ENCODE results near the gene RAD51B. TPM values are rescaled to one million over a fixed set of nuclear protein-coding genes. Genes with fewer than 3 reads are reported as not detected.

Gene RAD51B
- total and polyA plus RNA-seq, 9 of the 15 experiments (the other 6 are each of a cell fraction or from before 2014, with no cell fraction given): 8.5 to 17.3 (median 11.3) TPM

DNA sequence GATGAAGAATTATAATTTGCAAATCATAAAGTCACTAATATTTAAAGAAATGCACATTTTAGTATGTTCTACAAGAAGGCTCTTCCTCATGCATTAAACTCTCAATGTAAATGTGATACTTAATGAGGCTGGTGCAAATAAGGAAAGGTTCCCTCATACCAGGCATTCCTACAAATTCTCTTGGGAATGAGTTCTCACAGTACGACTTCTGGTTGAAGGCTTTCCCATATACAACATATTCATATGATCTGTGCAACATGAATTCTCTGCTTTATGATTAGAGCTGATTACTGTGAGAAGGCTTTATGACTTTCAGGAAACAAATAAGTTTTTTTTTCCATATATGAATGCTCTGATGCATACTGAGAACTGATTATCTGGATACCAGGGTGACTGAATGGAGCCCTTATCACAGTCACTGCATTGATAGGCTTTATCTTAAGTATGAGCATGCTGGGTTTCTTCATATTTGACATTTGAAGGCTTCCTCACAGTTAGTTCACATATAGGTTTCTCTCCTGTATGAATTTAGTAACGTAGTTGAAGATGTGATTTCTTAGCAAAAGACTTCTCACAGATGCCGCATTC lies 293.9 kb downstream of the RAD51B start:
- no peaks in the 10 kb centered on the region for H3K27me3 ChIP-seq (ENCODE audit: control insufficient read depth in 2 of 2, insufficient read depth in 2 of 2, low read length in 2 of 2)
- intact Hi-C loops (cut with micrococcal nuclease): no loop called here
- no peaks in the 10 kb centered on the region; a peak in 1 of 5 replicates for H3K4me1 ChIP-seq (replicated peaks in 1 of 2; ENCODE audit: control insufficient read depth in 2 of 2, insufficient read depth in 2 of 2, low read length in 2 of 2)
- no peak overlapping the region for H3K27ac ChIP-seq (ENCODE audit: extremely low read depth, low read depth, low read length)
- H3K79me2 ChIP-seq (ENCODE audit: control insufficient read depth, insufficient read depth, low read length): no peaks in the 10 kb centered on the region
- WGBS (ENCODE audit: insufficient coverage, low coverage, missing lambda C conversion rate): 36% methylated on average over 3 of the region's 3 CpGs
- ChIA-PET CTCF (ENCODE audit: low intra/inter-chr PET ratio) (no interaction called here), POLR2A (no interaction called here)
- in situ Hi-C loops (cut with MboI): no loop called here
- H2AFZ ChIP-seq (ENCODE audit: low read depth, low read length): no peak overlapping the region
- ATAC-seq: no peak
- no peaks in the 10 kb centered on the region for H4K20me1 ChIP-seq (replicated peaks; ENCODE audit: control insufficient read depth, insufficient read depth, low read length)
- BruUV-seq (replicated peaks): no TSS peak
- no peaks in the 10 kb centered on the region for H3K9me3 ChIP-seq (replicated peaks; ENCODE audit: control insufficient read depth, insufficient read depth, low read depth, low read length)
- no peak overlapping the region for H3K9ac ChIP-seq (ENCODE audit: insufficient read depth in 1 of 2, low read depth in 2 of 2, low read length in 2 of 2)
- FAIRE-seq: no peak
- no peaks in the 10 kb centered on the region for H3K36me3 ChIP-seq (ENCODE audit: control insufficient read depth, insufficient read depth, low read length)
- no peak for DNase-seq (ENCODE audit: extremely low read depth in 1 of 4, low spot score in 3 of 4)
- H3K4me2 ChIP-seq (ENCODE audit: insufficient read depth, low read length): no peak overlapping the region
- no peaks in the 10 kb centered on the region for H3K9me1 ChIP-seq (ENCODE audit: control insufficient read depth, insufficient read depth, low read length)
- H3K4me3 ChIP-seq: no peak overlapping the region
- TF ChIP-seq JUND (IDR thresholded peaks at IDR 0.05; ENCODE audit: borderline replicate concordance, low read depth, low read length) (no peak), JUND (tag; IDR thresholded peaks at IDR 0.05; ENCODE audit: borderline replicate concordance, low read depth, low read length) (no peak), NCOR1 (IDR thresholded peaks at IDR 0.05) (no peak), ZBED1 (IDR thresholded peaks at IDR 0.05) (no peak), ZNF24 (IDR thresholded peaks at IDR 0.05) (no peak), REST (IDR thresholded peaks at IDR 0.05; ENCODE audit: borderline replicate concordance) (no peak), REST (CRISPR knock-in tag; IDR thresholded peaks at IDR 0.05; ENCODE audit: low read depth) (no peak), ZNF165 (CRISPR knock-in tag; IDR thresholded peaks at IDR 0.05; ENCODE audit: borderline replicate concordance) (no peak), ZNF3 (CRISPR knock-in tag; IDR thresholded peaks at IDR 0.05) (no peak), BRF1 (IDR thresholded peaks at IDR 0.05; ENCODE audit: borderline replicate concordance, extremely low read depth, insufficient read length) (no peak), SUPT5H (IDR thresholded peaks at IDR 0.05) (no peak), ZFP1 (CRISPR knock-in tag; IDR thresholded peaks at IDR 0.05) (no peak), HNRNPK (IDR thresholded peaks at IDR 0.05; ENCODE audit: low read depth, low read length, poor library complexity, severe bottlenecking) (no peak), POLR2AphosphoS2 (IDR thresholded peaks at IDR 0.05; ENCODE audit: low read length) (no peak), FOXP1 (CRISPR knock-in tag; IDR thresholded peaks at IDR 0.05) (no peak)
- TF ChIP-seq, protein P1, sequence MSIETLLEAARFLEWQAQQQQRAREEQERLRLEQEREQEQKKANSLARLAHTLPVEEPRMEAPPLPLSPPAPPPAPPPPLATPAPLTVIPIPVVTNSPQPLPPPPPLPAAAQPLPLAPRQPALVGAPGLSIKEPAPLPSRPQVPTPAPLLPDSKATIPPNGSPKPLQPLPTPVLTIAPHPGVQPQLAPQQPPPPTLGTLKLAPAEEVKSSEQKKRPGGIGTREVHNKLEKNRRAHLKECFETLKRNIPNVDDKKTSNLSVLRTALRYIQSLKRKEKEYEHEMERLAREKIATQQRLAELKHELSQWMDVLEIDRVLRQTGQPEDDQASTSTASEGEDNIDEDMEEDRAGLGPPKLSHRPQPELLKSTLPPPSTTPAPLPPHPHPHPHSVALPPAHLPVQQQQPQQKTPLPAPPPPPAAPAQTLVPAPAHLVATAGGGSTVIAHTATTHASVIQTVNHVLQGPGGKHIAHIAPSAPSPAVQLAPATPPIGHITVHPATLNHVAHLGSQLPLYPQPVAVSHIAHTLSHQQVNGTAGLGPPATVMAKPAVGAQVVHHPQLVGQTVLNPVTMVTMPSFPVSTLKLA (conservative IDR thresholded peaks at IDR 0.05): no peak

Measured in K562 (cell line).